GM21825 (cell line): ENCODE measurements around the gene KPNB1.

ENCODE experiments used
- ATAC-seq: cut with Tn5 transposase; IDR thresholded peaks from one replicate; pipeline ENCODE4 v1.9.1; 2021; ENCODE audit warnings: mild to moderate bottlenecking, moderate library complexity; ENCODE audit not compliant: unreplicated experiment

Gene KPNB1

GRCh38 chr17:47695429-47696376 lies 46.0 kb downstream of the KPNB1 start:
- no peak for ATAC-seq

DNA sequence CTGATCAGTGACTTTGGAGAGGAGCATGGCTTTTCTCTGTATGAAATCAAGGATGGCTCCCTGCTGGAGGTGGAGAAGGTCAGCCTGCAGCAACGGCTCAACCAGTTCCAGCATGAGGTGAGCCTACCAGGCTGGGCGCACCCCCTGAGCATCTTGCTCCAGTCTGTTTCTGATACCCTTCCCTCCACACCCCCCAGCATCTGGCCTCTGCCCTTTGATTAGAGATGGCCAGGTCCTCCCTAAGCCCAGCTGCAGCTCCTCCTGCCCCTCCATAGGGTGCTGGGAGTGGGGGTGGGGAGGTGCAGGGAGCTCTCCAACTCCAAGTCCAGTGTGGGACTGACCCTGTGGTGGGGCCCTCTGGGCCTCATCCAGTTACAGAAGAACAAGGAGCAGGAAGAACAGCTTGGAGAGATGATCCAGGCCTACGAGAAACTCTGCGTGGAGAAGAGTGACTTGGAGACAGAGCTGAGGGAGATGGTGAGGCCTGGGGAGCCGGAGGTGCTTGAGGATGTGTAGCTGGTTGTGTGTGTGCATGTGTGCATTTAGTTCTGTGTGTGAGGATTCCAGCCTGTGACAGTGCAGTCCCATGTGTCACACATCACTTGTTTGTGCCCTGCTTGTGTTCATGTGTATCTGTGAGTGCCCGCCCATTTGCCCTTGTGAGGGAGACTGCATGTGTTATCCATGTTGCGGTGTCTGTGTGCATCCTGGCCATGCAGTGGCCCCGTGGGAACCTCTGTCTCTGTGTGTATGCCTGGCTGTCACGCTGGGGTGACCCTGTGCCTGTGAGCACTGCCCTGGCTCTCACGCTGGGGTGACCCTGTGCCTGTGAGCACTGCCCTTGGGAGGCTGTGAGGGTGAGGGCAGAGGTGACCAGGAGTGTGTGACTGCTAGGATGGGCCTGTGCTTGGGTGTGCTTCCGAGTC lies 47.3 kb downstream of the KPNB1 start:
- no peak for ATAC-seq

DNA sequence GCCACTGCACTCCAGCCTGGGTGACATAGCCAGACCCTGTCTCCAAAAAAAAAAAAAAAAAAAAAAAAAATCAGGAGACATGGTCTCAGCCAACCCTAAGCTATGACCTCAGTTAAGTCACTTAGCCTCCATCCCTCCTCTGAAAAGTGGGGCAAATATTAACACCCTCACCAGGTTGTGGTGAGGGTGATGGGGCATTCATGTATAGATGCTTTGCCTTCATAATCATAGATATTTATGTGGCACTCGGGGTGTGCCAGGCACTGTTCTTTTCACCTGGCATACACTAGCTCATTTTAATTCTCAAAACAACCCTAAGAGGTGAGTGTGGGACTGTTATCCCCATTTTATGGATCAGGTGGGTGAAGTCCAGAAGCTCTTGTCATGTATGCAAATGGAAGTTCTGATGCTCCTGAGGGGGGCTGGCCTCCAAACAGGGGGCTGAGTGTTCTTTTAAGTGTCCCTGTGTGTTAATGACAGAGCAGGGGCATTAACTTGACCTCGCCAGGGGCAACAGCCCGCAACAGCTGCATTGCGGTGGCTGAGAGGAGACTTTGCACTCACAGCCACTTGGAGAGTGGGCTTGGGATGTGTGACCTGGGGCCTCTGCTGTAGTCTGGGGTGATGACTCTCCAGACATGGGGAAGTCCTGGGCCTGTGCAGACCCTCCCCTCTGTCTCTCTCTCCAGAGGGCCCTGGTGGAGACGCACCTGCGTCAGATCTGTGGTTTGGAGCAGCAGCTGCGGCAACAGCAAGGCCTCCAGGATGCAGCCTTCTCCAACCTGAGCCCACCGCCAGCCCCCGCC lies 48.4 kb downstream of the KPNB1 start:
- no peak for ATAC-seq

- ATAC-seq, result no peak
Observed at GRCh38 chr17:47698749-47699535, 49.2 kb downstream of the KPNB1 start.

GRCh38 chr17:47699536-47699840 lies 49.8 kb downstream of the KPNB1 start:
- no peak for ATAC-seq

DNA sequence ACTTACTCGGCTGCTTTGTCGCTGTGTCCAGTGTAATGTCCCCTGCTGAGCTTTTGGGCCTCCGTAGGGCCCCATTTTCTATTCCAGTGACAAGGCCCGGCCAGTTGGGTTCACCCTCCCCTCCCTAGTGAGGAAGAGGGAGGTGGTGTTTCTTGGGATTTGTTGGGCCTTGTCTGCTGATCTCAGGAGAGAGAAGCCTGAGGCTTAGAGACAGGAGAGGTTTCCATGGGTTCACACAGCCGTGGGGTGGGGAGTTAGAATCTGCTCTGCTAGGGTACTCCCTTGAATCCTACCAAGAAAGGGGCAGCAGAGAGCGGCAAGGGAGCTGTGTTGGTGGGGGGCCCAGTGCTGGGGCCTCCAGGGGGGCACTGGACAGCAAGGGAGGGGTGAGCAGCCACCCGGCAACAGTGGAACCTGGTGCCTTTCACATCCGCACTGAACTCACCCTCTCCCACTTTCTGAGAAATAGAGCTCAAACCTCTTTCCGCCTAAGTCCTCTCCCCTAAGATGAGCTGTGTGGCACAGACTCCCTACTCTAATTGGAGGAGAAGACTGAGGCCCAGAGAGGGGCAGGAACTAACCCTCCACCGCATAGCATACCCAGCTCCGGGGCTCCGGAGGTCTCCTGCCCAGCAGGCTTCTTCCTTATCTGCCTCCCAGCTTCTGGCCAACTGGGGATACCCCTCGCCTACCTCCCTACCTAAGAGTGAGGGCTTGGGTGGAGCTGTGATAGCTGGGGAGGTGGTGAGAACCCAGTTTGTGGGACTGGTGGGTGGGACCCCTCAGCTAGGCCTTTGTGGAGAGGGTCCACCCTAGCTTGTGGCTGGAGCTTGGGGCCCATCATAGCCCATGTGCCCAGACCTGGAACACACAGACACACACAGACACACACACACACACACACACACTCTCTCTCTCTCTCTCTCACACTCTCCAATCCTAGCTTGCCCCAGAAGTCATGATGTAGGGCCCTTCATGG lies 51.0 kb downstream of the KPNB1 start:
- ATAC-seq, result no peak

- ATAC-seq, result no peak
Observed at GRCh38 chr17:47701608-47702007, 51.9 kb downstream of the KPNB1 start.

GRCh38 chr17:47702391-47702995 lies 52.8 kb downstream of the KPNB1 start:
- no peak for ATAC-seq

GRCh38 chr17:47703191-47703591 lies 53.5 kb downstream of the KPNB1 start:
- ATAC-seq, result no peak

DNA sequence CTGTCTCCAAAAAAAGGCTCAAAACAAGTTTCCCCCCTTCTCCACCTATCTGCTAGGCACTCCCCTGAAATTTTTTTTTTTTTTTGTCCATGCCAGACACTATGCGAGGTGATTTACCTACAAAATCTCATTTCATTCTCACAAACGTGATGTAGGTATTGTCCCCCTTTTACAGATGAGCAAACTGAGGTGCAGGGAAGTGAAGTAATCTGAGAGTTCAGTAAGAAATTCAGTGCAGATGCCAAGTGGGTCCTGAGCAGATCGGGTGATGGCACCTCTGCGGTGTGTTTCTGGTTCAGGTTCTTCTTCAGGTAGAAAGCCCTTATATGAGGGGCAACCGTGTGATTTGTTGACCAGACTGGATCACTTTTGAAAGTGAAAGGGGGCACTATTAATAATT lies 54.0 kb downstream of the KPNB1 start:
- no peak for ATAC-seq

GRCh38 chr17:47704116-47704515 lies 54.4 kb downstream of the KPNB1 start:
- ATAC-seq, result no peak

DNA sequence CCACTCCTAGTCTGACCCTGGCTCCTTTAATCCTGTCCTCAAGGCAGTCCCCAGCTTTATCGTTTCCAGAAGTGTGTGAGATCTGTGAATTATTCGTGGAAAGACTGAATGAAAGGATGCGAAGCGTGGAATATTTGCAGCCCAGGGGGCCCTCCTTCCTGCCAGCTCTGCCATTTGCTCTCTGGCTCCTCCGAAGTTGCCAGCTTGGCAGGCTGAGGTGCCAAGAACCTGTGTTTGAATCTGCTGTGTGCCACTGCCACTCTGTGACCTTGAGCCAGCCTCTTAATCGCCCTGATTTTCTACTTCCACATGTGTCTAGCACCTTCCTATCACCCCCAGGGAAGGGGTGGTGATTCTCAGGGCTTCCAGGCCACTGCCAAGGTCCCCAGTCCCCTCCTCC lies 55.0 kb downstream of the KPNB1 start:
- no peak for ATAC-seq

DNA sequence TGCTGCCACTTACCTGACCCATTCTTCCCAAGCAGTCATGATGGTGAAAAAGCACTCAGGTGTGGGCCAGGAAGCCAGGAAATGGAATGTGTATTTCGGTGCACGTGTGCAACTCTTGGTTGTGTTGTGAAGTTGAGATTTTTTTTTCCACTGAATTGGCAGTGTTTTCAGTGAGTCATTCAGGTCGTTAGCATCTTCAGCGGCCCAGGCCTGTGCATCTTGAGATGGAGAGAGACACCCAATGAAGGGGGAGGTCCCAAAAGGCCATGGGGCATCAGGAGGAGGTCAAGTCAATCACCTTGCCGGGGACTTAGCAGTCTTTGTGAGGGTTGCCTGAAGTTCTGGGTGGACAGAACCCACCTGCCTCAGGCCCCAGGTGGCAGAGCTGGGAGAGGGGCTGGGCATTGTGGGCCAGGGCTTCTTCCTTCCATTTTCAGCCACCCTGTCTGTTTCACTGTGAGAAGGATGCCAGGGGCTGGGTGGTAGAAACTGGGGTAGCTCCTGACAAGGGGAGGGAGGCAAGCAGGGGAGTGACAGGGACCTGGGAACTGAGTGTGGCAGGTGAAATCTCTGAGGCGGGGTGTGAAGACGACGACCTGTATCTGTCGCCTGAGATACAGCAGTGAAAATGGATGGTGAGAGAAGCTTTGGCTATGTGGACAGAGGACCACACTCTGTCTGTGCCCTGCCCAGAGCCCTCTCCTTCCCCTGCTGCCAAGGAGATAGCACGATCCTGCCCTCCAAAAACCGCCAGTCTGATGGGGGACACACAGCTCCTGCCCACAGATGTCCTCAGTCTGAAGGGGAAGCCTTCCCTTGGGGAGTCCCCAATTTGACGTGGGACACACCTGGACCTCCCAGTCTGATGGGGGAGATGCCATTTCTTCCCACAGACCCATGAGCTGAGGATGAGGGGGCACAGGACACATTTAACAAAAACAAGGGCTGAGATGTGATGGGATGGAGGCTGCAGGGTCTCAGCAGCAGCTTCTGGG lies 56.1 kb downstream of the KPNB1 start:
- no peak for ATAC-seq

DNA sequence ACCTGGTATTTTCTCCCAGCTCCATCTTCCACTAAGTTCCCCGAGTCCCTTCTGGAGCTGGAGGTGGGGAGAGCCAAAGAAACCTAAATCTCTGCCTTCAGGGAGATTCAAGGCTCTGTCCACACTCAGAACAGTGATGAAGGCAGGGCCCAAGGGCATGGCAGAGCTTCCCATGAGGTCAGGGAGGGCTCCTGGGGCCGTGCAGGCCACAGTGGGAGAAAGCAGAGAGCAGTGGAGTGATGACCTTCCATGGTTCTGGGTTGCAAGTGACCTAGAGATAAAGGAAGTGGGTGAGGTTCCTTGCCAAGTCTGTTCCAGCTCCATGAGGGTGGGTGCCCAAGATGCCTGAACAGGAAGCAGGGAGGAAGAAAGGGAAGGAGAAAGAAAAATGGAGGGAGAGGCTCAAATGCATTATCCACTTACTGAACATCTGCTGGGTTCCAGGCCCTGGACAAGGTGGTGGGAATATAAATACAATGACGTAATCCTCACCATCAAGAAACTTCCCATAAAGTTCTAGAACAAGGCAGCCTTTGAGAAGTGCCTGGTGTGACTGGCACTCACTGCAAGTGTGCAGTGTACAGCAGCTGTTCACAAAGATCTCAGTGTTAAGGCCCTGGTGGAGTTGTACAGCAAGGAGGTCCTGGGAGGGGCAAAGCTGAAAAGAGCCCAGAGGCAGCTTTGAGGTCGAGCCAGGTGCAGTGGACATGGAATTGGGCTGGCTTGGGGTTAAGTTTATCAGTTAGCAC lies 57.5 kb downstream of the KPNB1 start:
- no peak for ATAC-seq

DNA sequence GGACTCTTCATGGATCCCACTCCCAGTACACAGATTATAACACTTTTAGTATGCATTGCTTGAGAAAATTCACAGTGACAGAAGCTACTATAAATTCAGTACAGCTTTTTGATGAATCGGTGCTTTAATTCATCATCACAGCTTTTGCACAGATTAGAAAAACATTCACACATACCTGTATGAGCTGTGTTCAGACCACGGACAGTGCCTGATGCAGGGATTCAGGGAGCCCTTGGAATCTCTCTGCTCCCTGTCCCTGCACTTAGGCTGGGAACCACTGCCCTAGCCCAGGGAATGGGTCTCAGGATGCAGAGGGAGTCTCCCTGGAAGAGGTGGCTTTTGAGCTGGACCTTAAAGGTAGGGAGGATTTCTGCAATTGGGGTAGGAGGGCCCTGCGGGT lies 58.2 kb downstream of the KPNB1 start:
- ATAC-seq, result no peak

GRCh38 chr17:47708312-47708863 lies 58.7 kb downstream of the KPNB1 start:
- ATAC-seq, result no peak
